MM.1S (cell line): ENCODE results near the gene DPM2.

Experiments
- DNase-seq: peaks from one replicate; pipeline ENCODE4 v3.0.0-alpha.2; 2015
- H2AFZ ChIP-seq: fragments of 300-600 bp; sonication (generic); 2 replicates; pipeline ENCODE4 v1.6.0; 2016; ENCODE audit warnings: antibody characterized with exemption, low read length
- H3F3A ChIP-seq: fragments of 300-600 bp; sonication (generic); 2 replicates; pipeline ENCODE4 v1.6.1; 2016; ENCODE audit warnings: mild to moderate bottlenecking, antibody characterized with exemption, low read length, moderate library complexity, mixed read lengths; ENCODE audit not compliant: insufficient read depth
- H3K27ac ChIP-seq: fragments of 300-600 bp; sonication (generic); 2 replicates; pipeline ENCODE4 v1.5.1; 2016; ENCODE audit warnings: mild to moderate bottlenecking, low read length
- H3K27me3 ChIP-seq: fragments of 300-600 bp; sonication (generic); replicated peaks from 2 replicates; pipeline ENCODE4 v1.6.0; 2016; ENCODE audit warnings: low read length; ENCODE audit not compliant: insufficient read depth
- H3K36me3 ChIP-seq: fragments of 300-600 bp; sonication (generic); replicated peaks from 2 replicates; pipeline ENCODE4 v1.6.1; 2016; ENCODE audit warnings: mild to moderate bottlenecking, low read length, mixed read lengths; ENCODE audit not compliant: insufficient read depth
- H3K4me1 ChIP-seq: fragments of 300-600 bp; sonication (generic); 2 replicates; pipeline ENCODE4 v1.6.1; 2016; ENCODE audit warnings: low read length, mixed read lengths
- H3K4me2 ChIP-seq: fragments of 300-600 bp; sonication (generic); 2 replicates; pipeline ENCODE4 v1.6.0; 2016; ENCODE audit warnings: low read depth, low read length
- H3K4me3 ChIP-seq: fragments of 300-600 bp; sonication (generic); 2 replicates; pipeline ENCODE4 v1.5.1; 2016; ENCODE audit warnings: low read length, mixed read lengths
- H3K79me2 ChIP-seq: fragments of 300-600 bp; sonication (generic); 2 replicates; pipeline ENCODE4 v1.6.1; 2016; ENCODE audit warnings: mixed run types, low read length, mixed read lengths
- H3K9ac ChIP-seq: fragments of 300-600 bp; sonication (generic); 2 replicates; pipeline ENCODE4 v1.6.1; 2016; ENCODE audit warnings: low read length, mixed read lengths
- H3K9me2 ChIP-seq: fragments of 300-600 bp; sonication (generic); replicated peaks from 2 replicates; pipeline ENCODE4 v1.6.1; 2016; ENCODE audit warnings: mild to moderate bottlenecking, low read length, mixed read lengths; ENCODE audit not compliant: insufficient read depth
- H3K9me3 ChIP-seq: fragments of 300-600 bp; sonication (generic); replicated peaks from 2 replicates; pipeline ENCODE4 v1.6.1; 2016; ENCODE audit warnings: mild to moderate bottlenecking, low read length, mixed read lengths; ENCODE audit not compliant: insufficient read depth
- H4K20me1 ChIP-seq: fragments of 300-600 bp; sonication (generic); 2 replicates; pipeline ENCODE4 v1.6.1; 2016; ENCODE audit warnings: mild to moderate bottlenecking, low read length, moderate library complexity, mixed read lengths; ENCODE audit not compliant: insufficient read depth
- CTCF ChIP-seq: fragments of 300-600 bp; sonication (generic); IDR thresholded peaks from 2 replicates; pipeline ENCODE4 v1.5.1; 2016; ENCODE audit warnings: antibody characterized with exemption, low read length, mixed read lengths
- EZH2 ChIP-seq: fragments of 300-600 bp; sonication (generic); optimal IDR thresholded peaks from 2 replicates; pipeline ENCODE3; 2017; ENCODE audit warnings: low read depth, mild to moderate bottlenecking, antibody characterized with exemption, low read length, mixed read lengths
- EZH2phosphoT487 ChIP-seq: fragments of 300-600 bp; sonication (generic); IDR thresholded peaks from 2 replicates; pipeline ENCODE4 v1.6.1; 2018; ENCODE audit warnings: antibody characterized with exemption, low read length

Gene DPM2

GRCh38 chr9:127909839-127910273 lies 27.8 kb downstream of the DPM2 start:
- no peaks in the 10 kb centered on the region for H3K9me3 ChIP-seq
- no peak overlapping the region for H2AFZ ChIP-seq
- peaks cover 18% of the 10 kb centered on the region for H3K36me3 ChIP-seq
- no peak for DNase-seq
- peaks cover 53% of the 10 kb centered on the region for H3K79me2 ChIP-seq
- peaks cover 25% of the 10 kb centered on the region for H3K4me1 ChIP-seq
- no peak overlapping the region for H3K4me2 ChIP-seq
- TF ChIP-seq EZH2phosphoT487, result no peak
- TF ChIP-seq CTCF, result no peak
- TF ChIP-seq EZH2, result no peak
- no peaks in the 10 kb centered on the region for H4K20me1 ChIP-seq
- H3K9me2 ChIP-seq, result no peaks in the 10 kb centered on the region
- H3K27me3 ChIP-seq, result no peaks in the 10 kb centered on the region
- H3K9ac ChIP-seq, result no peak overlapping the region
- H3K4me3 ChIP-seq, result no peak overlapping the region
- H3K27ac ChIP-seq, result no peak overlapping the region
- H3F3A ChIP-seq, result peaks cover 17% of the 10 kb centered on the region

- Histone ChIP-seq H4K20me1 (no peaks in the 10 kb centered on the region), H3K9me2 (no peaks in the 10 kb centered on the region), H3K9me3 (no peaks in the 10 kb centered on the region), H3K4me3 (no peak overlapping the region), H3K36me3 (peaks cover 15% of the 10 kb centered on the region), H2AFZ (no peak overlapping the region), H3K27ac (no peak overlapping the region), H3K27me3 (no peaks in the 10 kb centered on the region), H3K79me2 (peaks cover 42% of the 10 kb centered on the region), H3F3A (peaks cover 14% of the 10 kb centered on the region), H3K4me2 (no peak overlapping the region), H3K9ac (no peak overlapping the region), H3K4me1 (peaks cover 21% of the 10 kb centered on the region)
- no peak for DNase-seq
- TF ChIP-seq EZH2phosphoT487 (no peak), CTCF (no peak), EZH2 (no peak)
Measured at GRCh38 chr9:127908660-127908926, 29.1 kb downstream of the DPM2 start.

GRCh38 chr9:127907867-127908659 lies 29.6 kb downstream of the DPM2 start:
- DNase-seq, result no peak
- Histone ChIP-seq H3K36me3 (peaks cover 15% of the 10 kb centered on the region; the same call in 1 of the 2 replicates), H3K4me1 (peaks cover 21% of the 10 kb centered on the region), H3K9me2 (no peaks in the 10 kb centered on the region), H4K20me1 (no peaks in the 10 kb centered on the region), H3K9me3 (no peaks in the 10 kb centered on the region), H2AFZ (no peak overlapping the region), H3K4me2 (no peak overlapping the region), H3K79me2 (peaks cover 38% of the 10 kb centered on the region), H3K27me3 (no peaks in the 10 kb centered on the region), H3K27ac (no peak overlapping the region), H3K9ac (no peak overlapping the region), H3F3A (peaks cover 12% of the 10 kb centered on the region; the same call in 1 of the 2 replicates), H3K4me3 (no peak overlapping the region)
- no peak for TF ChIP-seq EZH2phosphoT487
- TF ChIP-seq CTCF, result no peak
- TF ChIP-seq EZH2, result no peak
